OCI-LY1 (cell line): ENCODE results near the gene RAB10.

Source experiments
- EZH2 ChIP-seq: fragments of 200-600 bp; sonication (generic), shearing (Covaris generic); IDR thresholded peaks from 2 replicates; pipeline ENCODE4 v1.8.0; 2017; ENCODE audit warnings: borderline replicate concordance, mixed run types, mild to moderate bottlenecking, antibody characterized with exemption, low read length, moderate library complexity, mixed read lengths
- TF ChIP-seq, protein P1 (sequence below): fragments of 200-600 bp; sonication (generic), shearing (Covaris generic); IDR thresholded peaks from 2 replicates; pipeline ENCODE4 v1.5.1; 2017; ENCODE audit warnings: mild to moderate bottlenecking, antibody characterized with exemption, low read length, moderate library complexity, mixed read lengths

DNA sequence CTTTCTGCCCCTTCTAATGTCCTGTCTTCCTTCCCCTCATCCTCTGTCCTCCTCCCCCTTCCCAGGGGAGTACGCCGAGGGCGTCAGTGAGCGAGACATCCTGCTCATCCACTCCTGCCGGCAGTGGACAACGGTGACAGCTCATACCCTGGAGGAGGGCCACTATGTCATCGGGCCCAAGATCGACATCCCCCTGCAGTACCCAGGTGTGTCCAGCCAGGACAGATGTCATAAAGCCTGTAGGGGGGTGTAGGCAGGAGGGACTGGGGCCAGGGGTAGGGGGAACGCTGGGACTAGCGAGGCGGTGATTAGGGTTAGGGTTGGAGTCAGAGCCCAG lies 142.4 kb downstream of the RAB10 start:
- TF ChIP-seq, protein P1, sequence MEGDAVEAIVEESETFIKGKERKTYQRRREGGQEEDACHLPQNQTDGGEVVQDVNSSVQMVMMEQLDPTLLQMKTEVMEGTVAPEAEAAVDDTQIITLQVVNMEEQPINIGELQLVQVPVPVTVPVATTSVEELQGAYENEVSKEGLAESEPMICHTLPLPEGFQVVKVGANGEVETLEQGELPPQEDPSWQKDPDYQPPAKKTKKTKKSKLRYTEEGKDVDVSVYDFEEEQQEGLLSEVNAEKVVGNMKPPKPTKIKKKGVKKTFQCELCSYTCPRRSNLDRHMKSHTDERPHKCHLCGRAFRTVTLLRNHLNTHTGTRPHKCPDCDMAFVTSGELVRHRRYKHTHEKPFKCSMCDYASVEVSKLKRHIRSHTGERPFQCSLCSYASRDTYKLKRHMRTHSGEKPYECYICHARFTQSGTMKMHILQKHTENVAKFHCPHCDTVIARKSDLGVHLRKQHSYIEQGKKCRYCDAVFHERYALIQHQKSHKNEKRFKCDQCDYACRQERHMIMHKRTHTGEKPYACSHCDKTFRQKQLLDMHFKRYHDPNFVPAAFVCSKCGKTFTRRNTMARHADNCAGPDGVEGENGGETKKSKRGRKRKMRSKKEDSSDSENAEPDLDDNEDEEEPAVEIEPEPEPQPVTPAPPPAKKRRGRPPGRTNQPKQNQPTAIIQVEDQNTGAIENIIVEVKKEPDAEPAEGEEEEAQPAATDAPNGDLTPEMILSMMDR: no peak
- no peak for TF ChIP-seq EZH2
